Vagina (tissue), 2 donors: Measurements from ENCODE around the gene SCD5.

ENCODE experiments used
- POLR2A ChIP-seq, 2 donors: fragments of 450-650 bp; IDR thresholded peaks; one replicate each; pipeline ENCODE4 v1.6.1; 2017; ENCODE audit warnings: antibody characterized with exemption in 2 of 2, mild to moderate bottlenecking in 2 of 2, moderate library complexity in 2 of 2
- POLR2AphosphoS5 ChIP-seq, 2 donors: sonication (generic); formaldehyde crosslinking; IDR thresholded peaks; one replicate each; pipeline ENCODE4 v1.9.0; 2017; ENCODE audit warnings: antibody characterized with exemption in 2 of 2, mild to moderate bottlenecking in 2 of 2, low read depth in 1 of 2; ENCODE audit not compliant: insufficient read depth in 1 of 2
- TF ChIP-seq, protein P1 (sequence below), 3 experiments: fragments of 450-650 bp in 2 of 3; fragments of 200-600 bp in 1 of 3; sonication (generic) in 1 of 3; IDR thresholded peaks; one replicate each; pipeline ENCODE4 v1.5.1; 2017 to 2019; ENCODE audit warnings: antibody characterized with exemption in 3 of 3, mild to moderate bottlenecking in 2 of 3, moderate library complexity in 2 of 3

DNA sequence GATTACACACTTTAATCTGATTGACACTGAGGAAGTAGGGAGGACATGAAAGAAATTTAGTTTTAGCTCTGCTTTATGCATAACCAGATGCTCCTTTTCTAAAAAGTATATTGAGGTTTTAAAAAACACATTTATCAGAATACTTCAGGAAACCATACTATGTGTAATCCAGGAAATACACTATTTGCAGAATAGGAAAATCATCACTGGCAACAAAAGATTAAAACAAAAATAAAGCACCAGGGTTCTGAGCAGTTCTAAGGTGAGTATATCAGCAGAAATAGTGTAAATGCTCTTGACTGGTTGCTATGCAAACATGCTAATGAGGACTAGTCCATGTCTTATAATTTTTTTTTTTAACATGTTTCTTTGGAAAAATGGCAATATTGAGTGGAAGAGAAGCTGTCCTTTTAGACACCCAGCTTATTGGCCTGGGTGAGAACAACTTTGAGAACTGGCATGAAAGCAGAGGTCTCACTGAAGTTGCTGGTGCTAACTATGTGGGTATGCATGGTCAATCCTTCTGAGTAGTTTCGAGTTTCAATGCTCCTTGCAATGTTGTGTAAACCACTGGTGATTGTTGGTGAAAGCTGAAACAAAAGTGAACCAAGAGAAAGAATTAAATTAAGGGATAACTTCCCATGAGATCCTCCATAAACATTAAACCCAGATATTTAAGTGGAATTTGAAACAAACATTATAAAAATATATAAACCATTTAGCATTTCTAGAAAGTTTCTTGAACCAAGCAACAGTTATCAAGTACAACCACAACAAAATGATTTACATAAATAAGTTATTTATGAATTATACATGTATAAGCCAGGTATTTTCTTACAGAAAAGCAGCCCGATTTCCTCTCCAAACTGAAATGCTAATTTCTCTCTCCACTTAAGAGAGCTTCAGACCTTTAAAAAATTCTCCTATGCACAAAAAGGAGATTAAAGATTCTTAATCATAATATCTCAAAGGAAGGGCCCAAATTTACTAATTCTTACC, 20.4 kb upstream of the SCD5 start:
- TF ChIP-seq, protein P1, sequence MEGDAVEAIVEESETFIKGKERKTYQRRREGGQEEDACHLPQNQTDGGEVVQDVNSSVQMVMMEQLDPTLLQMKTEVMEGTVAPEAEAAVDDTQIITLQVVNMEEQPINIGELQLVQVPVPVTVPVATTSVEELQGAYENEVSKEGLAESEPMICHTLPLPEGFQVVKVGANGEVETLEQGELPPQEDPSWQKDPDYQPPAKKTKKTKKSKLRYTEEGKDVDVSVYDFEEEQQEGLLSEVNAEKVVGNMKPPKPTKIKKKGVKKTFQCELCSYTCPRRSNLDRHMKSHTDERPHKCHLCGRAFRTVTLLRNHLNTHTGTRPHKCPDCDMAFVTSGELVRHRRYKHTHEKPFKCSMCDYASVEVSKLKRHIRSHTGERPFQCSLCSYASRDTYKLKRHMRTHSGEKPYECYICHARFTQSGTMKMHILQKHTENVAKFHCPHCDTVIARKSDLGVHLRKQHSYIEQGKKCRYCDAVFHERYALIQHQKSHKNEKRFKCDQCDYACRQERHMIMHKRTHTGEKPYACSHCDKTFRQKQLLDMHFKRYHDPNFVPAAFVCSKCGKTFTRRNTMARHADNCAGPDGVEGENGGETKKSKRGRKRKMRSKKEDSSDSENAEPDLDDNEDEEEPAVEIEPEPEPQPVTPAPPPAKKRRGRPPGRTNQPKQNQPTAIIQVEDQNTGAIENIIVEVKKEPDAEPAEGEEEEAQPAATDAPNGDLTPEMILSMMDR (IDR thresholded peaks at IDR 0.05), result no peak
- no peak for TF ChIP-seq POLR2A (IDR thresholded peaks at IDR 0.05)
- no peak for TF ChIP-seq POLR2AphosphoS5 (IDR thresholded peaks at IDR 0.05; ENCODE audit: insufficient read depth in 1 of 2, low read depth in 1 of 2)
